ENCODE results near the gene ATP9A. TPM values are rescaled to one million over a fixed set of nuclear protein-coding genes. Genes with fewer than 3 reads are reported as not detected.

Gene ATP9A
- total and polyA plus RNA-seq, 2 of the 8 experiments (the other 6 are each of a cell fraction or from before 2014, with no cell fraction given) = 5.0 to 6.4 TPM

DNA sequence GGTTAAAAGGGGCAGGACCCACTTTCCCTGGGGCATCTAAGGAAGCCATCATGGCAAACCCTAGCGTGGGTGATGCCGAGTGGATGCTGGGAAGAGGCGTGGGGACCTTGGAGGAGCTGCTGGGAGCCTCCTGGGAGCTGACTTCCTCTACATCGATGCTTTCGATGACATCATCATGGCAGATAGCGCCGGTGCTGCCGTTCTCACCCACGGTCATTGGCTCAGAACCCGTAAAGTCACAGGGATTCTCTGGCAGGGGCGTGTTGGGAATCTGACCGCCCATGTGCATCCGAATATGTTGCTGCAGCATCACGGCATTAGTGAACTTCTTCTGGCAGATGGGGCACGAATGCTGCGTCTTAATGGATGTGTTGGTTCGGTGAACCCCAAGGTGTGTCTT is 22.1 kb upstream of the ATP9A start:
- Histone ChIP-seq H3K9ac (replicated peaks in 1 of 4; ENCODE audit: extremely low read depth in 1 of 4, low read depth in 3 of 4, low read length in 3 of 4) (no peak overlapping the region), H3K27ac (ENCODE audit: low read depth, low read length) (no peak overlapping the region), H3K36me3 (ENCODE audit: control insufficient read depth in 2 of 4, insufficient read depth in 4 of 4, low read length in 3 of 4) (peaks cover 39 to 98% (median 67%) of the 10 kb centered on the region in 4 experiments), H3K4me2 (ENCODE audit: insufficient read depth in 1 of 2, low read depth in 2 of 2, low read length in 2 of 2) (no peak overlapping the region), H3K23me2 (ENCODE audit: low read depth, low read length) (no peaks in the 10 kb centered on the region), H4K5ac (ENCODE audit: insufficient read length, low read depth, low read length) (no peak overlapping the region), H2BK20ac (ENCODE audit: low read length) (no peak overlapping the region), H2AK5ac (ENCODE audit: low read depth, low read length) (no peak overlapping the region), H3K4ac (replicated peaks; ENCODE audit: insufficient read length, low read depth, low read length) (no peak overlapping the region), H3K79me2 (ENCODE audit: control insufficient read depth in 1 of 2, insufficient read depth in 2 of 2, low read length in 2 of 2) (peaks cover 45 to 90% of the 10 kb centered on the region in 2 experiments), H4K20me1 (replicated peaks in 1 of 2; ENCODE audit: control insufficient read depth in 1 of 2, insufficient read depth in 2 of 2, low read length in 2 of 2) (peaks cover 47 to 51% of the 10 kb centered on the region in 2 experiments), H3K56ac (replicated peaks; ENCODE audit: insufficient read length, low read depth, low read length) (no peak overlapping the region), H2BK120ac (replicated peaks; ENCODE audit: low read depth, low read length) (no peak overlapping the region), H3K27me3 (replicated peaks in 1 of 4; ENCODE audit: control insufficient read depth in 3 of 4, extremely low read depth in 1 of 4, insufficient read depth in 3 of 4, low read length in 3 of 4) (no peaks in the 10 kb centered on the region), H3K14ac (ENCODE audit: insufficient read length) (no peak overlapping the region), H2AFZ (ENCODE audit: low read length) (no peak overlapping the region), H3K9me3 (ENCODE audit: insufficient read depth in 2 of 2, low read depth in 1 of 2, low read length in 1 of 2) (no peaks in the 10 kb centered on the region), H2BK15ac (ENCODE audit: low read length) (no peak overlapping the region), H3K4me3 (ENCODE audit: extremely low read depth in 1 of 4, insufficient read depth in 2 of 4, low read depth in 3 of 4, low read length in 4 of 4) (no peak overlapping the region), H4K8ac (ENCODE audit: extremely low read depth, insufficient read depth, low read length) (peak overlapping the region; percentile 68; the same call in 1 of the 2 replicates), H3K4me1 (replicated peaks in 1 of 4; ENCODE audit: control insufficient read depth in 3 of 4, insufficient read depth in 4 of 4, low read length in 3 of 4) (peaks cover 2 to 13% (median 10%) of the 10 kb centered on the region in 4 experiments), H3K79me1 (ENCODE audit: low read depth, low read length) (peaks cover 19% of the 10 kb centered on the region), H2BK12ac (ENCODE audit: low read depth, low read length) (no peak overlapping the region), H4K91ac (replicated peaks; ENCODE audit: insufficient read length, low read length) (no peak overlapping the region), H3K23ac (ENCODE audit: insufficient read length) (no peak overlapping the region), H3K18ac (ENCODE audit: extremely low read depth, low read length) (no peak overlapping the region), H2BK5ac (ENCODE audit: low read depth, low read length) (no peak overlapping the region)
- CTCF ChIA-PET (ENCODE audit: partially characterized antibody) = interaction anchor here (0.9 to 1.8 kb wide), 3 partner anchors 10 to 12 kb away, joined by 3 to 5 read pairs (median 3); partner anchors contain the start of gene SALL4
- 91% methylated on average over 17 of the region's 17 CpGs; no CpG with 5 or more reads in 1 of the 2 experiments for WGBS, 2 experiments (ENCODE audit: extremely low coverage in 1 of 2, insufficient coverage in 1 of 2, insufficient read length in 1 of 2, insufficient replicate concordance in 2 of 2, low coverage in 1 of 2, low lambda C conversion rate in 2 of 2, missing lambda C conversion rate in 1 of 2)
- FAIRE-seq = no peak
- DNase-seq (ENCODE audit: low read depth in 1 of 2, low spot score in 2 of 2) = no peak
- POLR2A ChIA-PET (ENCODE audit: partially characterized antibody) = interaction anchor here (0.8 to 5.7 kb wide), 4 partner anchors 10 to 97 kb away, joined by 3 to 29 read pairs (median 13); partner anchors contain the start of gene SALL4
- TF ChIP-seq, protein P1, sequence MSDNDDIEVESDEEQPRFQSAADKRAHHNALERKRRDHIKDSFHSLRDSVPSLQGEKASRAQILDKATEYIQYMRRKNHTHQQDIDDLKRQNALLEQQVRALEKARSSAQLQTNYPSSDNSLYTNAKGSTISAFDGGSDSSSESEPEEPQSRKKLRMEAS (IDR thresholded peaks at IDR 0.05) = no peak
- TF ChIP-seq BACH1 (IDR thresholded peaks at IDR 0.05; ENCODE audit: low read length) (no peak), POU5F1 (IDR thresholded peaks at IDR 0.05; ENCODE audit: low read depth, low read length) (no peak), RAD21 (IDR thresholded peaks at IDR 0.05 in 1 of 2, conservative IDR thresholded peaks at IDR 0.05 in 1 of 2; ENCODE audit: low read depth in 2 of 2, low read length in 2 of 2) (no peak), EGR1 (IDR thresholded peaks at IDR 0.05; ENCODE audit: borderline replicate concordance, low read depth, low read length) (no peak), YY1 (IDR thresholded peaks at IDR 0.05; ENCODE audit: low read depth, low read length) (no peak), TBP (IDR thresholded peaks at IDR 0.05; ENCODE audit: low read depth, low read length) (no peak), RXRA (IDR thresholded peaks at IDR 0.05; ENCODE audit: insufficient read depth, low read depth, low read length) (no peak), RBBP5 (IDR thresholded peaks at IDR 0.05; ENCODE audit: borderline replicate concordance, low read depth, low read length) (no peak), GABPA (IDR thresholded peaks at IDR 0.05; ENCODE audit: borderline replicate concordance, insufficient read depth, low read length) (no peak), GTF2F1 (IDR thresholded peaks at IDR 0.05; ENCODE audit: borderline replicate concordance, low read depth, low read length) (no peak), MAFK (IDR thresholded peaks at IDR 0.05; ENCODE audit: low read depth, low read length) (no peak), HDAC2 (IDR thresholded peaks at IDR 0.05; ENCODE audit: borderline replicate concordance in 1 of 2, low read depth in 2 of 2, low read length in 2 of 2) (no peak), BRCA1 (IDR thresholded peaks at IDR 0.05; ENCODE audit: low read depth, low read length) (no peak)

All from H1 (cell line).